Tibial artery (tissue), 4 donors: ENCODE measurements around the gene APBA2.

ENCODE experiments used
- DNase-seq, 2 donors: peaks; one replicate each; pipeline ENCODE4 v3.0.0-alpha.2; 2019
- H3K27ac ChIP-seq, 2 donors: fragments of 200-600 bp; sonication (generic) in 1 of 2; 1 replicate in 1 of 2; 2 replicates in 1 of 2; pipeline ENCODE4 v1.5.1; 2018 to 2019; ENCODE audit warnings: mild to moderate bottlenecking in 1 of 2
- H3K27me3 ChIP-seq, 2 donors: fragments of 200-600 bp; sonication (generic) in 1 of 2; one replicate each; pipeline versions ENCODE4 v1.5.1 to v1.6.0; 2016 to 2019
- H3K36me3 ChIP-seq, 3 donors: fragments of 200-600 bp; sonication (generic) in 2 of 3; one replicate each; pipeline ENCODE4 v1.5.1; 2016 to 2019; ENCODE audit warnings: mild to moderate bottlenecking in 2 of 3
- H3K4me1 ChIP-seq, 4 donors: fragments of 200-600 bp; sonication (generic) in 2 of 4; 1 replicate in 3 of 4; 2 replicates in 1 of 4; pipeline ENCODE4 v1.5.1; 2016 to 2019
- H3K4me3 ChIP-seq, 2 donors: fragments of 200-600 bp; sonication (generic) in 1 of 2; 1 replicate in 1 of 2; 2 replicates in 1 of 2; pipeline ENCODE4 v1.5.1; 2018 to 2019; ENCODE audit warnings: mild to moderate bottlenecking in 2 of 2
- H3K9me3 ChIP-seq, 3 donors: fragments of 200-600 bp; sonication (generic) in 1 of 3; one replicate each; pipeline ENCODE4 v1.5.1; 2016 to 2019
- CTCF ChIP-seq, 2 experiments: fragments of 200-600 bp in 1 of 2; fragments of 450-650 bp in 1 of 2; IDR thresholded peaks; one replicate each; pipeline ENCODE4 v1.5.1; 2017 to 2019; ENCODE audit warnings: antibody characterized with exemption in 2 of 2, mild to moderate bottlenecking in 1 of 2, moderate library complexity in 1 of 2
- intact Hi-C: fragments of 100-400 bp; cut with DNase I; formaldehyde crosslinking; loops from one replicate; pipeline ENCODE4 v1.15.0; 2023; ENCODE audit warnings: low total_unique reads

APBA2 gene

GRCh38 chr15:28981351-28981720 lies 95.6 kb downstream of the APBA2 start:
- peaks cover 0 to 6% of the 10 kb centered on the region in 2 donors for H3K27me3 ChIP-seq
- H3K4me3 ChIP-seq, result no peak overlapping the region
- H3K9me3 ChIP-seq, result peaks cover 0 to 6% (median 0%) of the 10 kb centered on the region in 3 donors
- intact Hi-C loops, result no loop called here
- TF ChIP-seq CTCF (IDR thresholded peaks at IDR 0.05), result no peak
- peaks cover 0 to 3% (median 0%) of the 10 kb centered on the region in 4 donors for H3K4me1 ChIP-seq
- no peak overlapping the region for H3K27ac ChIP-seq
- no peaks in the 10 kb centered on the region for H3K36me3 ChIP-seq
- DNase-seq, result no peak

- H3K27ac ChIP-seq, result no peak overlapping the region
- no peak for TF ChIP-seq CTCF (IDR thresholded peaks at IDR 0.05)
- peaks cover 0 to 3% (median 0%) of the 10 kb centered on the region in 4 donors for H3K4me1 ChIP-seq
- H3K9me3 ChIP-seq, result peaks cover 0 to 6% (median 0%) of the 10 kb centered on the region in 3 donors
- DNase-seq, result no peak
- no peak overlapping the region for H3K4me3 ChIP-seq
- H3K27me3 ChIP-seq, result peaks cover 0 to 6% of the 10 kb centered on the region in 2 donors
- intact Hi-C loops, result no loop called here
- no peaks in the 10 kb centered on the region for H3K36me3 ChIP-seq
Measured at GRCh38 chr15:28981921-28982320, 96.1 kb downstream of the APBA2 start.

- intact Hi-C loops, result no loop called here
- no peak for DNase-seq
Measured at GRCh38 chr15:28982886-28983285, 97.1 kb downstream of the APBA2 start.

GRCh38 chr15:28983432-28984311 lies 97.9 kb downstream of the APBA2 start:
- intact Hi-C loops, result no loop called here
- H3K27ac ChIP-seq, result no peak overlapping the region
- TF ChIP-seq CTCF (IDR thresholded peaks at IDR 0.05), result no peak

More at GRCh38 chr15:28982886-28983285, 97.1 kb downstream of the APBA2 start:
- Histone ChIP-seq H3K36me3 (no peaks in the 10 kb centered on the region), H3K4me1 (peaks cover 0 to 3% (median 0%) of the 10 kb centered on the region in 4 donors), H3K27me3 (peaks cover 0 to 6% of the 10 kb centered on the region in 2 donors), H3K9me3 (peaks cover 0 to 6% (median 0%) of the 10 kb centered on the region in 3 donors), H3K4me3 (no peak overlapping the region), H3K27ac (no peak overlapping the region)
- no peak for TF ChIP-seq CTCF (IDR thresholded peaks at IDR 0.05)

GRCh38 chr15:28984421-28985315 lies 98.9 kb downstream of the APBA2 start:
- DNase-seq, result no peak
- H3K27ac ChIP-seq, result no peak overlapping the region
- no peaks in the 10 kb centered on the region for H3K36me3 ChIP-seq
- no peak for TF ChIP-seq CTCF (IDR thresholded peaks at IDR 0.05)
- peaks cover 0 to 3% (median 0%) of the 10 kb centered on the region in 4 donors for H3K4me1 ChIP-seq
- peaks cover 0 to 6% (median 0%) of the 10 kb centered on the region in 3 donors for H3K9me3 ChIP-seq
- H3K27me3 ChIP-seq, result peaks cover 0 to 5% of the 10 kb centered on the region in 2 donors
- H3K4me3 ChIP-seq, result no peak overlapping the region
- intact Hi-C loops, result no loop called here

More at GRCh38 chr15:28983432-28984311, 97.9 kb downstream of the APBA2 start:
- Histone ChIP-seq H3K36me3 (no peaks in the 10 kb centered on the region), H3K9me3 (peaks cover 0 to 6% (median 0%) of the 10 kb centered on the region in 3 donors), H3K4me1 (peaks cover 0 to 3% (median 0%) of the 10 kb centered on the region in 4 donors), H3K4me3 (no peak overlapping the region), H3K27me3 (peaks cover 0 to 6% of the 10 kb centered on the region in 2 donors)
- no peak for DNase-seq
